Tibial nerve (tissue), 4 donors: Measurements from ENCODE around the gene CKAP2L. TPM values are rescaled to one million over a fixed set of nuclear protein-coding genes. Genes with fewer than 3 reads are reported as not detected.

ENCODE experiments used
- DNase-seq, 2 donors: peaks; one replicate each; pipeline ENCODE4 v3.0.0-alpha.2; 2019; ENCODE audit warnings: low spot score in 2 of 2
- H3K27ac ChIP-seq, 4 donors: fragments of 200-600 bp; sonication (generic) in 3 of 4; one replicate each; pipeline ENCODE4 v1.5.1; 2017 to 2019; ENCODE audit warnings: mild to moderate bottlenecking in 1 of 4
- H3K27me3 ChIP-seq, 2 donors: fragments of 200-600 bp; sonication (generic) in 1 of 2; one replicate each; pipeline versions ENCODE4 v1.5.1 to v1.6.0; 2017 to 2019
- H3K36me3 ChIP-seq, 3 donors: fragments of 200-600 bp; sonication (generic); one replicate each; pipeline ENCODE4 v1.5.1; 2018 to 2019
- H3K4me1 ChIP-seq, 4 donors: fragments of 200-600 bp; sonication (generic) in 3 of 4; one replicate each; pipeline ENCODE4 v1.5.1; 2017 to 2019
- H3K4me3 ChIP-seq, 4 donors: fragments of 200-600 bp; sonication (generic) in 3 of 4; one replicate each; pipeline ENCODE4 v1.5.1; 2017 to 2019; ENCODE audit warnings: mild to moderate bottlenecking in 1 of 4, moderate library complexity in 1 of 4
- H3K9me3 ChIP-seq, 4 donors: fragments of 200-600 bp; sonication (generic) in 3 of 4; one replicate each; pipeline ENCODE4 v1.5.1; 2017 to 2019
- EP300 ChIP-seq, 2 donors: sonication (generic); formaldehyde crosslinking; IDR thresholded peaks; one replicate each; pipeline ENCODE4 v1.6.1; 2017; ENCODE audit warnings: antibody characterized with exemption in 2 of 2, mild to moderate bottlenecking in 1 of 2
- POLR2A ChIP-seq, 2 donors: fragments of 450-650 bp; IDR thresholded peaks; one replicate each; pipeline ENCODE4 v1.6.1; 2017; ENCODE audit warnings: antibody characterized with exemption in 2 of 2, mild to moderate bottlenecking in 2 of 2, moderate library complexity in 2 of 2
- WGBS, 2 donors: methylation state at CpG; one replicate each; pipeline ENCODE4 v1.1.5; 2018; 5-methylcytosine and 5-hydroxymethylcytosine counted together
- total RNA-seq, 4 donors: library from RNA; depleted of rRNA; stranded (reverse); fragments of >200 nt; gene quantifications; one replicate each; pipeline ENCODE4 v1.1.0, GENCODE V29; 2016
- TF ChIP-seq, protein P1 (sequence below), 5 experiments: fragments of 200-600 bp in 3 of 5; fragments of 450-650 bp in 2 of 5; sonication (generic) in 3 of 5; IDR thresholded peaks; one replicate each; pipeline ENCODE4 v1.5.1; 2016 to 2019; ENCODE audit warnings: antibody characterized with exemption in 5 of 5, mild to moderate bottlenecking in 3 of 5, moderate library complexity in 2 of 5

CKAP2L gene
- total RNA-seq, 4 donors from 2014 or later = not detected

DNA sequence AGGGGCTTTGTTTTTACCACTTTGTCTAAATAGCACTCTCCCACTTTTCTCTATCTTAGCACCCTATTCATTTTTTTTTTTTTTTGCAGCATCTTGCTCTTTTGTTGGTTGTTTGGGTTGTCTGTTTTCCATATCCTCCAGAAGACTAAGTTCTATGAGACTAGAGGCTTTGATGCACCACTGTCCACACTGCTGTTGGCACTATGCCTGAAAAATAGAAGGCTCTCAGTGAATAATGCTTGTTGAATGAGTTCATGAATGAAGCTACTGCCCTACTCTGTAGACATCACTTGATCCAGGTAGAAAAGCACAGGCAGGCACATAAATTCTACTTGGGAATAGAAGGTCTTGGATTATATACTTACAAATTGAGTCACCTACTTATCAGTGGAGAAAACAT lies 12.6 kb upstream of the CKAP2L start:
- H3K4me3 ChIP-seq = no peak overlapping the region
- H3K4me1 ChIP-seq = no peaks in the 10 kb centered on the region
- no peaks in the 10 kb centered on the region for H3K36me3 ChIP-seq
- H3K9me3 ChIP-seq = no peaks in the 10 kb centered on the region
- no peaks in the 10 kb centered on the region for H3K27me3 ChIP-seq
- no peak for DNase-seq
- H3K27ac ChIP-seq = no peak overlapping the region
- no peak for TF ChIP-seq POLR2A (IDR thresholded peaks at IDR 0.05)

DNA sequence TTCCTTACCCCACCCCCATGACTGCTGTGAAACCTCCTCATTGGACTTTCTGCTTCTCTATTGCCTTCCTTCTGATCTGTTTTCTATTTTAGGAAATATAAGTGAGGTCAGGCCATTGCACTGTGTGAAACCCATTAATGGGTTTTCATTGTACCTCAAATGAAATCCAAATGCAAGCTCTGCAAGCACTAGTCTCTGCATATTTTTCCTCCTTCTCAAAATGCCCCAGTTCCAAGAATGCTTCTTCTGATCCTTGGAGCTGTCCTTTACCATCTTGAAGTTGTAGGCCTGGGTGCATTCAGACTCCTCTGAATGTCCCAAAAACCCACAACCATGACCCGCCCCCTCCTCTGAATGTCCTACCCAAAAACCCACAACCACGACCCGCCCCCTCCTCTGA lies 11.7 kb upstream of the CKAP2L start:
- DNase-seq = no peak
- Histone ChIP-seq H3K4me3 (no peak overlapping the region), H3K27me3 (no peaks in the 10 kb centered on the region), H3K9me3 (no peaks in the 10 kb centered on the region), H3K36me3 (no peaks in the 10 kb centered on the region), H3K4me1 (no peaks in the 10 kb centered on the region), H3K27ac (no peak overlapping the region)
- TF ChIP-seq, protein P1, sequence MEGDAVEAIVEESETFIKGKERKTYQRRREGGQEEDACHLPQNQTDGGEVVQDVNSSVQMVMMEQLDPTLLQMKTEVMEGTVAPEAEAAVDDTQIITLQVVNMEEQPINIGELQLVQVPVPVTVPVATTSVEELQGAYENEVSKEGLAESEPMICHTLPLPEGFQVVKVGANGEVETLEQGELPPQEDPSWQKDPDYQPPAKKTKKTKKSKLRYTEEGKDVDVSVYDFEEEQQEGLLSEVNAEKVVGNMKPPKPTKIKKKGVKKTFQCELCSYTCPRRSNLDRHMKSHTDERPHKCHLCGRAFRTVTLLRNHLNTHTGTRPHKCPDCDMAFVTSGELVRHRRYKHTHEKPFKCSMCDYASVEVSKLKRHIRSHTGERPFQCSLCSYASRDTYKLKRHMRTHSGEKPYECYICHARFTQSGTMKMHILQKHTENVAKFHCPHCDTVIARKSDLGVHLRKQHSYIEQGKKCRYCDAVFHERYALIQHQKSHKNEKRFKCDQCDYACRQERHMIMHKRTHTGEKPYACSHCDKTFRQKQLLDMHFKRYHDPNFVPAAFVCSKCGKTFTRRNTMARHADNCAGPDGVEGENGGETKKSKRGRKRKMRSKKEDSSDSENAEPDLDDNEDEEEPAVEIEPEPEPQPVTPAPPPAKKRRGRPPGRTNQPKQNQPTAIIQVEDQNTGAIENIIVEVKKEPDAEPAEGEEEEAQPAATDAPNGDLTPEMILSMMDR (IDR thresholded peaks at IDR 0.05) = no peak
- WGBS, 2 donors = 85 to 91% methylated on average over 2 to 3 of the region's 3 CpGs

DNA sequence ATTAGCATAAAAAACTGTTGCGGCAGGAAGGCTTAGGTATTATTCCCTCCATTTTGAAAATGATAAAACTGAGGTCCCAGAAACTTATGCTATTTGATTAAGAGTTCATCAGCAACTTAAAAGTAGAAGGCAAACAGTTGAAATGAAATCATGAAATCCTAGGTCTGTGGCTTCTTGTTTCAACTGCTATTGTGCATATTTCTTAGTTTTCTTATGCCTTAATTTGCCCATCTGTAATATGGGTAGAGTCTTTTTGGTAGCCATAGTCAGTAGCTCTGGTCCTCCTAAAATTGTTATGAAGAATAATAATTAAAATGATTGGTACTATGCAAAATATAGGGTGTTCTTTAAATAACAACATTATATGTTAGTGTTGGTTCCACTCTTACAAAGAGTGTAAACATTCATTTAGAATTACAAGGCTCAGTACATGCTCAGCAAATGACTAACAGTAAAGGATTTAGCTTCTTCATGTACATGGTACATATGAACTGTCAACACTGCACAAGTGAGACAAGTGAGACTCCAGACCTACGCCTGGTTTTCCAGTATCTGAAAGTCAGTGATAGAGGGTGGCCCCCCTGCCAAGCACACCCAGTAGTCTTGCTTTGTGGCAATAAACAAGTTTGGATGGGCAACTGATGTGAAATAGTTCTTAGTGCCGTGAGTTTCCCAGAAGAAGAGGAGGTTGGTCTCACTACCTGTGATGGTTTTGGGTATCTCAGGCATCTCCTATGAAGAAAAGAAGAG lies 10.3 kb upstream of the CKAP2L start:
- WGBS, 2 donors = 94% methylated on average over 3 of the region's 3 CpGs
- Histone ChIP-seq H3K9me3 (no peaks in the 10 kb centered on the region), H3K4me3 (no peak overlapping the region), H3K4me1 (no peaks in the 10 kb centered on the region), H3K27me3 (no peaks in the 10 kb centered on the region), H3K36me3 (no peaks in the 10 kb centered on the region), H3K27ac (no peak overlapping the region)
- DNase-seq = no peak
- TF ChIP-seq, protein P1 (IDR thresholded peaks at IDR 0.05) = no peak
- no peak for TF ChIP-seq EP300 (IDR thresholded peaks at IDR 0.05)

DNA sequence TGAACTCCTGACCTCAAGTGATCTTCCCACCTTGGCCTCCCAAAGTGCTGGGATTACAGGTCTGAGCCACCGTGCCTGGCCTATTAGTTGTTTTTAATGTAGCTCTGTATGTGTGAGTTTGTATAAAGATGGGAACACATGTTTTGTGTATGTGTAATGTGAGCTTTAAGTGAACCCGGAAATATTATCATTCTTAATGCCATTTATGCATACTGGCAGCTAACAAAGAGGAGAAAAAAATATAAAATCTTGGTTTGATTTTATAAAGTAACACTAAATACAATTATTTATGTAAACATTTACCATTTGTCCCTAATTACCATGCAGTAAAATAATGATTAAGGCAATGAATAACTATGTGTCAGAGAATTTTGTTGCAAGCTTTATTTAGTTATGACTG lies 9.1 kb upstream of the CKAP2L start:
- no peaks in the 10 kb centered on the region for H3K27me3 ChIP-seq
- WGBS, 2 donors = 80 to 88% methylated on average over 2 of the region's 2 CpGs
- H3K27ac ChIP-seq = no peak overlapping the region
- no peaks in the 10 kb centered on the region for H3K9me3 ChIP-seq
- no peak for DNase-seq
- H3K4me3 ChIP-seq = no peak overlapping the region
- TF ChIP-seq EP300 (IDR thresholded peaks at IDR 0.05) (no peak), POLR2A (IDR thresholded peaks at IDR 0.05) (no peak)
- TF ChIP-seq, protein P1 (IDR thresholded peaks at IDR 0.05) = no peak
- no peaks in the 10 kb centered on the region for H3K4me1 ChIP-seq
- H3K36me3 ChIP-seq = no peaks in the 10 kb centered on the region

DNA sequence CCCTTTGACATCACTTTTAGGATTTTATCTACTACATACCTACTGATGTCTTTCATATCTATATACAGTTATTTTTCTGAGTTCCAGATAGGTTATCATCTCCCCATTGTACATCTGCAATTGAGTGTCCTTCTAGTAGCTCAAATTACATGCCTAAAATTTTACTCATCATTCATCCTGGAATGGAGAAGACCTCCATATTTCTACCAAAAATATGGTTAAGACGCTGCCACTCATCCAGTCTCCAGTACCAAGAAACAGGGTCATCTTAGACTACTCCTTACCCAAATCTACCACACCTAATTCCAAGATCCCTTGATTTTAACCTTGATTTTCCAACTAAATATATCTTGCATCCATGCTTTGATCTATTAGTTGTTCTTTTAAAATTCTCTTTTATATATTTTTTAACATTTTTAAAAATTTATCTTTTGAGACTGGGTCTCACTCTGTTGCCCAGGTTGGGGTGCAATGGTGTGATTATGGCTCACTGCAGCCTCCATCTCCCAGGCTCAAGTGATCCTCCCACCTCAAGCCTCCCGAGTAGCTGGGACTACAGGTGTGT lies 8.6 kb upstream of the CKAP2L start:
- no peak for DNase-seq
- TF ChIP-seq POLR2A (IDR thresholded peaks at IDR 0.05) (no peak), EP300 (IDR thresholded peaks at IDR 0.05) (no peak)
- TF ChIP-seq, protein P1 (IDR thresholded peaks at IDR 0.05) = no peak
- WGBS, 2 donors = 51 to 83% methylated on average over 2 of the region's 2 CpGs

More for the DNA sequence above, 8.6 kb upstream of the CKAP2L start:
- Histone ChIP-seq H3K27me3 (no peaks in the 10 kb centered on the region), H3K27ac (no peak overlapping the region), H3K36me3 (no peaks in the 10 kb centered on the region), H3K9me3 (no peaks in the 10 kb centered on the region), H3K4me3 (no peak overlapping the region), H3K4me1 (no peaks in the 10 kb centered on the region)
